H1 (cell line): Measurements from ENCODE around the gene ARHGEF12. TPM values are rescaled to one million over a fixed set of nuclear protein-coding genes. Genes with fewer than 3 reads are reported as not detected.

Experiments
- ASH2L ChIP-seq: fragments of 200-600, 300-600 bp; sonication (generic); IDR thresholded peaks from one replicate; pipeline ENCODE4 v1.7.1; 2017; ENCODE audit warnings: low read length
- ATF3 ChIP-seq: IDR thresholded peaks from 2 replicates; pipeline ENCODE4 v1.6.1; 2011; ENCODE audit warnings: low read depth, mild to moderate bottlenecking, low read length; ENCODE audit not compliant: insufficient read depth
- KDM5A ChIP-seq: fragments of 200-600 bp; IDR thresholded peaks from 2 replicates; pipeline ENCODE4 v1.7.1; 2012; ENCODE audit warnings: mild to moderate bottlenecking, low read length, inconsistent platforms, mixed read lengths
- polyA plus RNA-seq, 7 experiments: library from polyadenylated mRNA; depleted of rRNA in 3 of 7; stranded (reverse) in 5 of 7; unstranded in 2 of 7; fragments of >200 nt in 5 of 7; fragments of 200-250 nt in 2 of 7; gene quantifications; 1 replicate in 5 of 7; 2 replicates in 1 of 7; 4 replicates in 1 of 7; pipeline versions ENCODE4 v1.2.1 to v1.2.3, GENCODE V29; 2011 to 2013; ENCODE audit warnings: missing spikeins in 2 of 7, mixed read lengths in 2 of 7
- total RNA-seq: library from RNA; stranded (reverse); fragmentation: NEBNext Ultra II Directional; extraction: Animal tissue kit (Norgen Biotek cat#: 25700); gene quantifications from 2 replicates; pipeline ENCODE4 v1.2.1, GENCODE V29; 2021

The ARHGEF12 gene
- total and polyA plus RNA-seq, 2 of the 8 experiments (the other 6 are each of a cell fraction or from before 2014, with no cell fraction given) = 5.1 to 33.7 TPM

- TF ChIP-seq ATF3 (no peak), ASH2L (peak; percentile 22), KDM5A (0 out of 2 replicates have a peak, but pooled peaks have one; percentile 20)
Measured at GRCh38 chr11:120336641-120337354, 585 bp downstream of the ARHGEF12 start (continued).
